Vagina (tissue), 2 donors: ENCODE data around the gene DOCK7.
"Not testable (repeated sequence)": the region's sequence is repeated elsewhere in the genome, so short reads cannot be mapped to it uniquely, and the experiment has no call there.

Source experiments
- CTCF ChIP-seq, 3 experiments: fragments of 450-650 bp in 2 of 3; fragments of 200-600 bp in 1 of 3; sonication (generic) in 1 of 3; IDR thresholded peaks; one replicate each; pipeline ENCODE4 v1.5.1; 2017 to 2019; ENCODE audit warnings: antibody characterized with exemption in 3 of 3, mild to moderate bottlenecking in 2 of 3, moderate library complexity in 2 of 3
- POLR2A ChIP-seq, 2 donors: fragments of 450-650 bp; IDR thresholded peaks; one replicate each; pipeline ENCODE4 v1.6.1; 2017; ENCODE audit warnings: antibody characterized with exemption in 2 of 2, mild to moderate bottlenecking in 2 of 2, moderate library complexity in 2 of 2

- not testable (repeated sequence) for TF ChIP-seq CTCF, POLR2A (IDR thresholded peaks at IDR 0.05)
Measured at GRCh38 chr1:62610588-62610987, 77.6 kb downstream of the DOCK7 start.
